ENCODE data around the gene MDN1. TPM values are rescaled to one million over a fixed set of nuclear protein-coding genes. Genes with fewer than 3 reads are reported as not detected.

MDN1 gene
- total and polyA plus RNA-seq, 2 of the 4 experiments (the other 2 are of a cell fraction), result 7.7 to 26.7 TPM

GRCh38 chr6:89644864-89645263 is 174.7 kb downstream of the MDN1 start:
- no peak for DNase-seq
- ChIA-PET CTCF (interaction anchor here (0.5 to 1.1 kb wide), 2 partner anchors 272 to 550 kb away, joined by 3 to 4 read pairs; no protein-coding TSS in a partner anchor), POLR2A (ENCODE audit: unreplicated experiment) (no interaction called here)
- no peak overlapping the region for H2AFZ ChIP-seq (replicated peaks; ENCODE audit: low read length, poor library complexity)
- TF ChIP-seq BHLHE40 (IDR thresholded peaks at IDR 0.05; ENCODE audit: low read depth, low read length) (no peak), CHD1 (IDR thresholded peaks at IDR 0.05; ENCODE audit: low read depth, low read length) (no peak), POLR2A (IDR thresholded peaks at IDR 0.05; ENCODE audit: low read depth, low read length) (no peak), MXI1 (IDR thresholded peaks at IDR 0.05; ENCODE audit: borderline replicate concordance, low read depth, low read length) (no peak), NFE2L2 (IDR thresholded peaks at IDR 0.05; ENCODE audit: low read depth, low read length) (no peak), FOS (IDR thresholded peaks at IDR 0.05; ENCODE audit: low read depth, low read length) (no peak), CEBPB (IDR thresholded peaks at IDR 0.05; ENCODE audit: low read depth, low read length) (no peak), USF2 (IDR thresholded peaks at IDR 0.05; ENCODE audit: low read depth, low read length) (no peak), MAZ (IDR thresholded peaks at IDR 0.05; ENCODE audit: borderline replicate concordance, low read depth, low read length) (no peak), SMC3 (IDR thresholded peaks at IDR 0.05; ENCODE audit: low read depth, low read length) (no peak), MAFK (IDR thresholded peaks at IDR 0.05; ENCODE audit: low read depth, low read length) (no peak), RAD21 (IDR thresholded peaks at IDR 0.05; ENCODE audit: low read length) (no peak), RFX5 (IDR thresholded peaks at IDR 0.05; ENCODE audit: low read depth, low read length) (no peak), RCOR1 (IDR thresholded peaks at IDR 0.05; ENCODE audit: insufficient replicate concordance, low read length) (no peak)
- TF ChIP-seq, protein P1, sequence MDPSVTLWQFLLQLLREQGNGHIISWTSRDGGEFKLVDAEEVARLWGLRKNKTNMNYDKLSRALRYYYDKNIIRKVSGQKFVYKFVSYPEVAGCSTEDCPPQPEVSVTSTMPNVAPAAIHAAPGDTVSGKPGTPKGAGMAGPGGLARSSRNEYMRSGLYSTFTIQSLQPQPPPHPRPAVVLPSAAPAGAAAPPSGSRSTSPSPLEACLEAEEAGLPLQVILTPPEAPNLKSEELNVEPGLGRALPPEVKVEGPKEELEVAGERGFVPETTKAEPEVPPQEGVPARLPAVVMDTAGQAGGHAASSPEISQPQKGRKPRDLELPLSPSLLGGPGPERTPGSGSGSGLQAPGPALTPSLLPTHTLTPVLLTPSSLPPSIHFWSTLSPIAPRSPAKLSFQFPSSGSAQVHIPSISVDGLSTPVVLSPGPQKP (IDR thresholded peaks at IDR 0.05; ENCODE audit: borderline replicate concordance, low read depth, low read length), result no peak
- TF ChIP-seq, protein P2, sequence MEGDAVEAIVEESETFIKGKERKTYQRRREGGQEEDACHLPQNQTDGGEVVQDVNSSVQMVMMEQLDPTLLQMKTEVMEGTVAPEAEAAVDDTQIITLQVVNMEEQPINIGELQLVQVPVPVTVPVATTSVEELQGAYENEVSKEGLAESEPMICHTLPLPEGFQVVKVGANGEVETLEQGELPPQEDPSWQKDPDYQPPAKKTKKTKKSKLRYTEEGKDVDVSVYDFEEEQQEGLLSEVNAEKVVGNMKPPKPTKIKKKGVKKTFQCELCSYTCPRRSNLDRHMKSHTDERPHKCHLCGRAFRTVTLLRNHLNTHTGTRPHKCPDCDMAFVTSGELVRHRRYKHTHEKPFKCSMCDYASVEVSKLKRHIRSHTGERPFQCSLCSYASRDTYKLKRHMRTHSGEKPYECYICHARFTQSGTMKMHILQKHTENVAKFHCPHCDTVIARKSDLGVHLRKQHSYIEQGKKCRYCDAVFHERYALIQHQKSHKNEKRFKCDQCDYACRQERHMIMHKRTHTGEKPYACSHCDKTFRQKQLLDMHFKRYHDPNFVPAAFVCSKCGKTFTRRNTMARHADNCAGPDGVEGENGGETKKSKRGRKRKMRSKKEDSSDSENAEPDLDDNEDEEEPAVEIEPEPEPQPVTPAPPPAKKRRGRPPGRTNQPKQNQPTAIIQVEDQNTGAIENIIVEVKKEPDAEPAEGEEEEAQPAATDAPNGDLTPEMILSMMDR (conservative IDR thresholded peaks at IDR 0.05; ENCODE audit: low read depth, low read length), result no peak
- BruUV-seq (replicated peaks), result no TSS peak
- intact Hi-C loops (cut with micrococcal nuclease), result no loop called here
- no peak overlapping the region for H2AK5ac ChIP-seq (ENCODE audit: low read depth, low read length)
- no peaks in the 10 kb centered on the region for H3K4me1 ChIP-seq (ENCODE audit: control insufficient read depth, insufficient read depth, low read length)
- H2BK15ac ChIP-seq (ENCODE audit: low read depth, low read length), result no peak overlapping the region
- H4K5ac ChIP-seq (ENCODE audit: low read depth, low read length), result no peak overlapping the region
- WGBS, 2 experiments (ENCODE audit: extremely low coverage in 2 of 2, insufficient read length in 1 of 2), result no CpG with 5 or more reads among the region's 4 CpGs
- in situ Hi-C loops (cut with MboI; ENCODE audit: low sequenced_read_pairs), result no loop called here
- no peak for ATAC-seq (ENCODE audit: low read depth)
- no peak overlapping the region for H3K14ac ChIP-seq (replicated peaks; ENCODE audit: low read depth, low read length)
- no peaks in the 10 kb centered on the region for H3K27me3 ChIP-seq (ENCODE audit: control insufficient read depth, insufficient read depth, low read length)
- no peak overlapping the region for H4K91ac ChIP-seq (ENCODE audit: insufficient read depth, low read depth, low read length)
- dilution Hi-C loops (cut with HindIII; ENCODE audit: low sequenced_read_pairs, unreplicated experiment), result no loop called here
- H3K4ac ChIP-seq (ENCODE audit: low read depth, low read length), result no peak overlapping the region
- H3K18ac ChIP-seq (ENCODE audit: low read depth, low read length), result no peak overlapping the region
- no peak overlapping the region for H2BK5ac ChIP-seq (ENCODE audit: low read depth, low read length, poor library complexity, severe bottlenecking)
- peaks cover 16% of the 10 kb centered on the region for H3K36me3 ChIP-seq (ENCODE audit: control insufficient read depth, insufficient read depth, low read length)
- no peaks in the 10 kb centered on the region for H3K9me3 ChIP-seq (ENCODE audit: control insufficient read depth, insufficient read depth, low read length)
- H3K23ac ChIP-seq (ENCODE audit: low read depth, low read length), result no peak overlapping the region
- H3K79me1 ChIP-seq (ENCODE audit: low read depth in 1 of 2, low read length in 2 of 2), result peaks cover 0 to 3% of the 10 kb centered on the region in 2 experiments; a peak in 1 of 4 replicates
- no peak overlapping the region for H3K9ac ChIP-seq (ENCODE audit: low read depth, low read length)
- H2BK120ac ChIP-seq (ENCODE audit: low read depth, low read length), result no peak overlapping the region
- no peaks in the 10 kb centered on the region; the same call in 1 of the 2 replicates for H3K9me1 ChIP-seq (ENCODE audit: insufficient read depth, low read length)
- no peak overlapping the region for H3K27ac ChIP-seq (ENCODE audit: insufficient read depth, low read length)
- no peak overlapping the region for H3K4me3 ChIP-seq (ENCODE audit: insufficient read depth, low read depth, low read length)
- no peak overlapping the region for H2AK9ac ChIP-seq (replicated peaks; ENCODE audit: low read depth, low read length, poor library complexity)
- no peak overlapping the region for H4K8ac ChIP-seq (ENCODE audit: low read depth in 2 of 2, low read length in 2 of 2)
- no peaks in the 10 kb centered on the region for H4K20me1 ChIP-seq (ENCODE audit: insufficient read depth, low read length)
- H2BK20ac ChIP-seq (ENCODE audit: low read depth, low read length), result no peak overlapping the region
- H3K56ac ChIP-seq (ENCODE audit: extremely low read depth, insufficient read depth, low read length), result no peak overlapping the region
- no peak overlapping the region for H3K4me2 ChIP-seq (ENCODE audit: low read depth, low read length)
